ENCODE measurements around the gene PCYT2.

PCYT2 gene

GRCh38 chr17:81914103-81914850 lies 3.1 kb upstream of the PCYT2 start:
- TF ChIP-seq Cebpa-rat (IDR thresholded peaks at IDR 0.05) = no peak
- no peak overlapping the region for H3K4me2 ChIP-seq
- H3K27ac ChIP-seq = no peak overlapping the region
- H3K36me3 ChIP-seq = peaks cover 51% of the 10 kb centered on the region
- no peak overlapping the region for H3K4me3 ChIP-seq
- H3K9me3 ChIP-seq = no peaks in the 10 kb centered on the region
- peaks cover 82% of the 10 kb centered on the region for H4K20me1 ChIP-seq
- no peak overlapping the region for H3K9ac ChIP-seq
- H3K4me1 ChIP-seq = peaks cover 49% of the 10 kb centered on the region
- H3K27me3 ChIP-seq = no peaks in the 10 kb centered on the region

GRCh38 chr17:81913394-81914102 lies 2.3 kb upstream of the PCYT2 start:
- H3K27ac ChIP-seq = no peak overlapping the region
- no peaks in the 10 kb centered on the region for H3K27me3 ChIP-seq
- H3K4me2 ChIP-seq = no peak overlapping the region
- H3K9ac ChIP-seq = no peak overlapping the region
- H3K9me3 ChIP-seq = no peaks in the 10 kb centered on the region
- H3K36me3 ChIP-seq = peaks cover 58% of the 10 kb centered on the region
- peaks cover 84% of the 10 kb centered on the region for H4K20me1 ChIP-seq
- H3K4me3 ChIP-seq = no peak overlapping the region
- no peak for TF ChIP-seq Cebpa-rat (IDR thresholded peaks at IDR 0.05)
- peaks cover 46% of the 10 kb centered on the region for H3K4me1 ChIP-seq

DNA sequence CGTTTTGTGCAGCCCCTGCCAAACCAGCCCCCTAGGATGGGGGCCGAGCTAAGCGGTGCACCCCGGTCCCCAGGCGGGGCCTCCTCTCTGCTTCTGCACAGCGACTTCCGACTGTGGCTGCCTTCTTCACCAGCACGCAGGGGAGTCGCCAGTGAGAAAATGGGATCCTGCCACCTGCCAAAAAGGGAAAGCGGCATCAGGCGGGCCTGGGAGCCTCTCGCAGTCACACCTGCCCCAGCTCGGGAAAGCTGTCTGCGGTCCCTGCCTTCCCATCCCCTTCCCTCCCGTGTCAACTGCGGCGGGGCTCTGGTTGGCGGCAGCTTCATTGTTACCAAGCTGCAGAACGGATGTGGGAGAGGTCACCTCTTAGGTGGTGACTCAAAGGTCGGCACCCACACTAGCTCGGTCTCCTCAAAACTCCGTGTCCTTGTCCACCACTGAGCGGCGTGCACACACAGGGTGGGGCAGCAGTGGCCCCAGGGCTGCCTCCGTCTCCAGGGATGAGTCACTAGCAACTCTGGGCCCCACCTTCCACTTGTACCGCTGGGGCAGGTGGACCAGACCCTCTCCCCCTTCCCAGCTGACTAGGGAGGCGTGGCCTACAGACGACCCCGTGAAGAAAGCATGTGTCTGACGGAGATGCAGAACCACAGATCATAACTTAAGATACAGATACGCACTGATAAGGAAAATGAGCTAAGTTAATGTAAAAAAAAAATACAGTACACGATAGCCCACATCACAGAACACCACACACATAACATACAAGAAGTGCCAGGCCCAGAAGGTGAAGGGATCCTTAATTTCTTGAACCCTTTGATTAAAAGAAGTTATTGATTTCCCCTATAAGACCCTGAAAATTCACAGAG lies 1.5 kb upstream of the PCYT2 start:
- Histone ChIP-seq H3K4me3 (no peak overlapping the region), H3K9me3 (no peaks in the 10 kb centered on the region), H4K20me1 (peaks cover 90% of the 10 kb centered on the region), H3K4me1 (peaks cover 49% of the 10 kb centered on the region), H3K4me2 (no peak overlapping the region), H3K9ac (no peak overlapping the region), H3K27me3 (no peaks in the 10 kb centered on the region), H3K27ac (no peak overlapping the region), H3K36me3 (peaks cover 67% of the 10 kb centered on the region)
- no peak for TF ChIP-seq Cebpa-rat (IDR thresholded peaks at IDR 0.05)

- H3K27ac ChIP-seq = no peak overlapping the region
- peak overlapping the region; percentile 69 for H3K4me2 ChIP-seq
- H3K36me3 ChIP-seq = peaks cover 74% of the 10 kb centered on the region
- H3K4me3 ChIP-seq = no peak overlapping the region
- no peak for TF ChIP-seq Cebpa-rat (IDR thresholded peaks at IDR 0.05)
- H4K20me1 ChIP-seq = peaks cover 83% of the 10 kb centered on the region
- no peak overlapping the region for H3K9ac ChIP-seq
- H3K4me1 ChIP-seq = peaks cover 49% of the 10 kb centered on the region
- H3K27me3 ChIP-seq = no peaks in the 10 kb centered on the region
- H3K9me3 ChIP-seq = no peaks in the 10 kb centered on the region
Measured at GRCh38 chr17:81911969-81912368, 770 bp upstream of the PCYT2 start.

DNA sequence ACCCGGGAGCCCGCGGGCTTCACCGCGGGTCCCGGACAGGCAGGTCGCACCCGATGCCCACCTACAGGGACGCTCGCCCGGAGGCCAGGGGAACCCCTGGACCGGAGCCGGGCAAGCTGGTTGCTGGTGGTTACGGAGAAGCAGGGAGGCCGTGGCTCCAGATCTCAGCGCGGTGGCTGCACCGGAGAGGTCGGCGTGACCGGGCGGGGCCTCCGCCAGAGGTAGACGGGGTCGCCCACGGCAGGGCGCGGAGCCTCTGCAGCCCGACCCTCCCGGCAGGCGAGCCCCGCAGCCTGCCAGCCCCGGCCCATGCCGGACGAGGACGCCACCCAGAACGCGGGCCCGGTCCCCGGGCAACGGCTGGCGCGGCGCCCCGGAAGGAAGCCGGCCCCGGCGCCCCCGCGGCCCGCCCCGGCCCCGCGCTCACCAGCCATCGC lies 341 bp downstream of the PCYT2 start:
- no peaks in the 10 kb centered on the region for H3K27me3 ChIP-seq
- peak overlapping the region; percentile 91 for H3K4me3 ChIP-seq
- no peaks in the 10 kb centered on the region for H3K9me3 ChIP-seq
- TF ChIP-seq Cebpa-rat (IDR thresholded peaks at IDR 0.05) = no peak
- peaks cover 39% of the 10 kb centered on the region for H3K4me1 ChIP-seq
- peaks cover 77% of the 10 kb centered on the region for H4K20me1 ChIP-seq
- H3K9ac ChIP-seq = peak overlapping the region; percentile 87
- H3K4me2 ChIP-seq = peak overlapping the region; percentile 91
- H3K36me3 ChIP-seq = peaks cover 79% of the 10 kb centered on the region
- H3K27ac ChIP-seq = peak overlapping the region; percentile 76

DNA sequence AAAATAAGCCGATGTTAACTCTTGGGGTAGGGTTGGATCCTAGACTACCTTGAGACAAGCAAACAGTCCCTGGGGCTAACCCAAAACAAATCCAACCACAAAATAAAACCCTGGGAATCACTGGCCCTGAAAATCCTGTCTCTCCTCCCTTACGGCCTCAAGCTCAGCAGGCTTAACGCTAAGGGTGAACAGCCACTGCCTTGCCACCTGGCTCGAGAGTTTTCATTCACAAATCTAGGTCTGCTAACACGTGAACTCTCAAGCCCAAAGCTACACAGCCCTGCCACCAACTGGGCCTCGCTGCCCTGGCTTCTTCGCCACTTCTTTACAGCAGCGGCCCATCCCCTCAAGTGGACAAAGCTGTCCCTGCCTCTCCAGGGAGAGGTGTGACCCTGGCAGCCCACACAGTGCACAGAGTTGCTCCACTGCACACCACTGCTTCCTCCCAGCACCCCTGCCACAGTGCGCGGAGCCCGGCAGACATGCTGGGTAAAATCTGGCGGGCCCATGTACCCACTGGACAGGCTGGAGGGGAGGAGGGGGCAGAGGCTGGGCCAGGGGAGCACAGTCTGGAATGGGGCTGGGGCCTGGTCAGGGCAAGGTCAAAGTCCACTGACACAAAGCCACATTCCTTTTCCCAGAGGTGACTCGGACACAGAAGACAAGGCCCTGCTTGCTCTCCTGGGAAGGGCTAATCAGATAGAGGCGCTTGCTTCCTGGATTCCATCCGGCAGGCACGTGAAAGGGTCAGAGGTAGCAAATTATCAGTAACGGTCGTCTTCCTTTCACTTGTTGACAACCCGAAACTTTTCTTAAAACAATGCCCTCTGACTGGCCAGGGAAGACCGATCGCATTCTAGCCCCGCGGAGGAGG lies 996 bp downstream of the PCYT2 start:
- H3K4me3 ChIP-seq = peak overlapping the region; percentile 91
- H3K9me3 ChIP-seq = no peaks in the 10 kb centered on the region
- peak overlapping the region; percentile 76 for H3K27ac ChIP-seq
- peak overlapping the region; percentile 91 for H3K4me2 ChIP-seq
- H3K9ac ChIP-seq = peak overlapping the region; percentile 87
- no peaks in the 10 kb centered on the region for H3K27me3 ChIP-seq
- no peak for TF ChIP-seq Cebpa-rat (IDR thresholded peaks at IDR 0.05)
- peaks cover 79% of the 10 kb centered on the region for H3K36me3 ChIP-seq
- peaks cover 77% of the 10 kb centered on the region for H4K20me1 ChIP-seq
- peaks cover 45% of the 10 kb centered on the region for H3K4me1 ChIP-seq

- peak overlapping the region; percentile 19; the same call in 1 of the 2 replicates for H3K9ac ChIP-seq
Measured at GRCh38 chr17:81909231-81909630, 2.0 kb downstream of the PCYT2 start.

DNA sequence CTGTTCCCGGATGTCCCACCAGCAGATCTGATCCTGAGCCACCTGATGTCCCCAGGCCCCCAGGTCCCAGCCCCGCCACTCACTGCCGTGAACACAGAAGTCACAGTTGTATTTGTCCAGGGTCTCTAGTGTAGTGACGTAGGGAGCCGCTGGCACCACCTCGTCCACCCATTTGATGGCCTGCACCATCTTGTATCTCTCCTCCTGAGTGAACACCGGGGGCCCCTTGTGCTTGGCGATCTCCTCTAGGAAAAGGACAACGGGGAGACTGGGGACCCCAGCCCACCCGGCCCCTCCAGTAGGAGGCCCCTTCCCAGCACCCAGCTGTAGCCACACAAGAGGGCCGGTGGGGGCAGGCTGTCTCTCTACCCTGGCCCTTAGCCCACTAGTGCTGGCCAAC lies 2.4 kb downstream of the PCYT2 start:
- Histone ChIP-seq H3K4me3 (no peak overlapping the region), H4K20me1 (peaks cover 77% of the 10 kb centered on the region), H3K9me3 (no peaks in the 10 kb centered on the region), H3K27ac (no peak overlapping the region), H3K36me3 (peaks cover 78% of the 10 kb centered on the region), H3K4me2 (no peak overlapping the region), H3K27me3 (peaks cover 7% of the 10 kb centered on the region), H3K4me1 (peaks cover 54% of the 10 kb centered on the region), H3K9ac (peak overlapping the region; percentile 19; the same call in 1 of the 2 replicates)
- TF ChIP-seq Cebpa-rat (IDR thresholded peaks at IDR 0.05) = no peak

More at GRCh38 chr17:81909231-81909630, 2.0 kb downstream of the PCYT2 start:
- Histone ChIP-seq H3K4me2 (peak overlapping the region; percentile 91), H3K4me1 (peaks cover 51% of the 10 kb centered on the region), H4K20me1 (peaks cover 77% of the 10 kb centered on the region), H3K27ac (no peak overlapping the region), H3K36me3 (peaks cover 78% of the 10 kb centered on the region), H3K27me3 (peaks cover 2% of the 10 kb centered on the region; the same call in 1 of the 2 replicates), H3K9me3 (no peaks in the 10 kb centered on the region), H3K4me3 (no peak overlapping the region)
- TF ChIP-seq Cebpa-rat (IDR thresholded peaks at IDR 0.05) = no peak
